Keratinocyte (primary cell): ENCODE results near the gene UTF1. TPM values are rescaled to one million over a fixed set of nuclear protein-coding genes. Genes with fewer than 3 reads are reported as not detected.

Source experiments
- DNase-seq: peaks from one replicate; pipeline ENCODE4 v3.0.0-alpha.2; 2011; ENCODE audit warnings: low read depth, missing footprints, low spot score
- FAIRE-seq: peaks from 2 replicates; lab custom pipeline; 2011; peaks lifted over from hg19 to GRCh38; lab: Jason Lieb, UNC
- H2AFZ ChIP-seq: 2 replicates; pipeline ENCODE4 v1.6.0; 2012; ENCODE audit warnings: low read length, control low read depth, inconsistent platforms; ENCODE audit not compliant: control insufficient read depth
- H3K27ac ChIP-seq: 2 replicates; pipeline ENCODE4 v1.5.1; 2011; ENCODE audit warnings: low read length; ENCODE audit not compliant: control insufficient read depth, insufficient read depth
- H3K27me3 ChIP-seq: 3 replicates; pipeline ENCODE4 v1.6.0; 2011; ENCODE audit warnings: low read length; ENCODE audit not compliant: control insufficient read depth, insufficient read depth; ENCODE audit errors: extremely low read depth
- H3K36me3 ChIP-seq, 2 experiments: 2 replicates in 1 of 2; 3 replicates in 1 of 2; pipeline ENCODE4 v1.5.1; 2011; ENCODE audit warnings: low read length in 2 of 2, mild to moderate bottlenecking in 1 of 2; ENCODE audit not compliant: control insufficient read depth in 2 of 2, insufficient read depth in 2 of 2; ENCODE audit errors: extremely low read depth in 1 of 2
- H3K4me1 ChIP-seq: 3 replicates; pipeline ENCODE4 v1.5.1; 2011; ENCODE audit warnings: low read length; ENCODE audit not compliant: control insufficient read depth, insufficient read depth; ENCODE audit errors: extremely low read depth
- H3K4me2 ChIP-seq: 3 replicates; pipeline ENCODE4 v1.6.0; 2011; ENCODE audit warnings: low read depth, low read length; ENCODE audit not compliant: control insufficient read depth, insufficient read depth; ENCODE audit errors: extremely low read depth
- H3K4me3 ChIP-seq, 3 experiments: fragments of 200-600 bp in 1 of 3; sonication (generic) in 1 of 3; 2 replicates in 2 of 3; 3 replicates in 1 of 3; pipeline ENCODE4 v1.5.1; 2011 to 2016; ENCODE audit warnings: low read length in 3 of 3, mild to moderate bottlenecking in 3 of 3, control low read depth in 2 of 3, inconsistent platforms in 1 of 3, low read depth in 1 of 3, mixed read lengths in 1 of 3, mixed run types in 1 of 3, moderate library complexity in 1 of 3; ENCODE audit not compliant: control insufficient read depth in 2 of 3, insufficient read depth in 2 of 3; ENCODE audit errors: extremely low read depth in 1 of 3
- H3K79me2 ChIP-seq: 2 replicates; pipeline ENCODE4 v1.6.0; 2012; ENCODE audit warnings: low read length; ENCODE audit not compliant: control insufficient read depth, insufficient read depth
- H3K9ac ChIP-seq: 3 replicates; pipeline ENCODE4 v1.6.0; 2011; ENCODE audit warnings: low read length; ENCODE audit not compliant: control insufficient read depth, insufficient read depth; ENCODE audit errors: extremely low read depth
- H3K9me1 ChIP-seq: 3 replicates; pipeline ENCODE4 v1.6.0; 2011; ENCODE audit warnings: low read length; ENCODE audit not compliant: control insufficient read depth, insufficient read depth; ENCODE audit errors: extremely low read depth
- H3K9me3 ChIP-seq: 2 replicates; pipeline ENCODE4 v1.5.1; 2012; ENCODE audit warnings: low read depth, low read length; ENCODE audit not compliant: control insufficient read depth
- H4K20me1 ChIP-seq: 3 replicates; pipeline ENCODE4 v1.6.0; 2011; ENCODE audit warnings: low read length; ENCODE audit not compliant: control insufficient read depth, insufficient read depth; ENCODE audit errors: extremely low read depth
- CTCF ChIP-seq, 3 experiments: IDR thresholded peaks in 1 of 3; conservative IDR thresholded peaks in 1 of 3; optimal IDR thresholded peaks in 1 of 3; 2 replicates in 2 of 3; 3 replicates in 1 of 3; pipeline versions ENCODE3 to v1.5.1; 2011; ENCODE audit warnings: low read length in 3 of 3, mild to moderate bottlenecking in 3 of 3, moderate library complexity in 2 of 3, control low read depth in 1 of 3, inconsistent platforms in 1 of 3; ENCODE audit not compliant: insufficient read depth in 2 of 3; ENCODE audit errors: extremely low read depth in 1 of 3
- EZH2 ChIP-seq: IDR thresholded peaks from one replicate; pipeline ENCODE4 v1.6.1; 2012; ENCODE audit warnings: inconsistent platforms, mild to moderate bottlenecking, low read length, moderate library complexity
- dilution Hi-C: fragments of 300-500 bp; cut with MboI; formaldehyde crosslinking; loops from one replicate; pipeline ENCODE4 v1.7.0; 2020; ENCODE audit warnings: low sequenced_read_pairs; ENCODE audit not compliant: extremely low pct_ligation_motif_present
- polyA plus RNA-seq, 5 experiments: library from polyadenylated mRNA; depleted of rRNA in 3 of 5; stranded (reverse) in 3 of 5; stranded (forward) in 1 of 5; unstranded in 1 of 5; fragments of >200 nt; gene quantifications; 1 replicate in 1 of 5; 2 replicates in 3 of 5; 3 replicates in 1 of 5; pipeline versions ENCODE4 v1.2.1 to v1.2.3, GENCODE V29; 2011 to 2012; ENCODE audit warnings: missing spikeins in 2 of 5, low read depth in 1 of 5, low replicate concordance in 1 of 5

The UTF1 gene
- polyA plus RNA-seq, 1 donor (not counting 4 experiments of a cell fraction or from before 2014, with no cell fraction given), result not detected

- Histone ChIP-seq H3K4me1 (peaks cover 4% of the 10 kb centered on the region), H3K27me3 (peaks cover 76% of the 10 kb centered on the region), H2AFZ (no peak overlapping the region), H3K4me3 (no peak overlapping the region), H3K27ac (no peak overlapping the region), H3K79me2 (no peaks in the 10 kb centered on the region), H3K9me3 (no peaks in the 10 kb centered on the region), H3K9me1 (no peaks in the 10 kb centered on the region), H3K4me2 (no peak overlapping the region), H3K9ac (no peak overlapping the region), H3K36me3 (no peaks in the 10 kb centered on the region), H4K20me1 (no peaks in the 10 kb centered on the region)
- TF ChIP-seq CTCF (optimal IDR thresholded peaks at IDR 0.05 in 1 of 3, IDR thresholded peaks at IDR 0.05 in 1 of 3, conservative IDR thresholded peaks at IDR 0.05 in 1 of 3; ENCODE audit: extremely low read depth in 1 of 3, insufficient read depth in 2 of 3, low read length in 3 of 3) (no peak), EZH2 (peak; percentile 75)
- dilution Hi-C loops, result no loop called here
- FAIRE-seq (no peak), DNase-seq (no peak)
These were observed 574 bp downstream of the UTF1 start for GRCh38 chr10:133230387-133231195.

- no peaks in the 10 kb centered on the region for H3K36me3 ChIP-seq
- no peaks in the 10 kb centered on the region for H3K4me1 ChIP-seq
- H3K4me3 ChIP-seq, result no peak overlapping the region
- H3K9me1 ChIP-seq, result no peaks in the 10 kb centered on the region
- no peak overlapping the region for H3K4me2 ChIP-seq
- peaks cover 79% of the 10 kb centered on the region for H3K27me3 ChIP-seq
- H4K20me1 ChIP-seq, result no peaks in the 10 kb centered on the region
- TF ChIP-seq CTCF (optimal IDR thresholded peaks at IDR 0.05 in 1 of 3, IDR thresholded peaks at IDR 0.05 in 1 of 3, conservative IDR thresholded peaks at IDR 0.05 in 1 of 3; ENCODE audit: extremely low read depth in 1 of 3, insufficient read depth in 2 of 3, low read length in 3 of 3) (no peak), EZH2 (peak; percentile 58)
- H3K79me2 ChIP-seq, result no peaks in the 10 kb centered on the region
- no peak overlapping the region for H3K9ac ChIP-seq
- H3K9me3 ChIP-seq, result no peaks in the 10 kb centered on the region
- no peak overlapping the region for H2AFZ ChIP-seq
- dilution Hi-C loops, result no loop called here
- no peak overlapping the region for H3K27ac ChIP-seq
- DNase-seq (no peak), FAIRE-seq (no peak)
These were observed 1.4 kb downstream of the UTF1 start for GRCh38 chr10:133231244-133231945.
